SKM-1 (cell line): ENCODE measurements around the gene CTF1.
A peak's percentile ranks its signal among the peaks of the same experiment; 100 is the strongest.
"Not testable (repeated sequence)": the region's sequence is repeated elsewhere in the genome, so short reads cannot be mapped to it uniquely, and the experiment has no call there.

Source experiments
- DNase-seq: peaks from one replicate; lab custom pipeline; 2025; ENCODE audit not compliant: unreplicated experiment; lab: John Stamatoyannopoulos, UW

Gene CTF1, protein sequence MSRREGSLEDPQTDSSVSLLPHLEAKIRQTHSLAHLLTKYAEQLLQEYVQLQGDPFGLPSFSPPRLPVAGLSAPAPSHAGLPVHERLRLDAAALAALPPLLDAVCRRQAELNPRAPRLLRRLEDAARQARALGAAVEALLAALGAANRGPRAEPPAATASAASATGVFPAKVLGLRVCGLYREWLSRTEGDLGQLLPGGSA

DNA sequence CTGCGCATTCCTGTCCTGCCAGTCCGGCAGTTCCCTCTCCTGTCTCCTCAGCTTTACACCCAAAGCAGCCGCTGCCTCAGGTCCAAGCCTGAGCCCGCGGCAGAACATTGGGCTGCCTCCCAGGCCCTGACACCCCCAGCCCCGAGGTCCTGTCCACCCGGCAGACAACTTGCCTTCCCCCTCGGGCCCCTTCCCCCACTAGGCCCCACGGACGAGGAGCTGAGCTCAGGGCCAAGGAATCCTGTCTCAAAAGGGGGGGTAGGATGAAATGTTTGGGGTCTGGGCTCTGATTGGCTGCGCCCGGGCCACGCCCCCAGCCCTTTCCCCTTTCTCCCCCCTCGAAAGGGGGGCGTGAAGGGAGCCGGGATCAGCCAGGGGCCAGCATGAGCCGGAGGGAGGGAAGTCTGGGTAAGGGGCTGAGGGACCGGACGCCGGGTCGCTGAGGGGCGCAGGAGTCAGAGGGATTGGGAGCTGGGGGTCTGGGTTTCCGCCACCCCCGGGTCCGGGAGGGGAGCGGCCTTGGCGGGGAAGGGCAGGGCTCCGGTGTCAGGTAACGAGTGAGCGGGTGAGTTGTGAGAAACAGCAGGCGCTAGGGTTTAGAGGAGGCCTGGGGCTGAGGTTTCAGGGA, at the start of gene CTF1:
TSS of gene CTF1 (plus strand) at position 354 of the 628 bp plus-strand sequence. CDS start at position 384, 30 bp downstream.
- no peak for DNase-seq

DNA sequence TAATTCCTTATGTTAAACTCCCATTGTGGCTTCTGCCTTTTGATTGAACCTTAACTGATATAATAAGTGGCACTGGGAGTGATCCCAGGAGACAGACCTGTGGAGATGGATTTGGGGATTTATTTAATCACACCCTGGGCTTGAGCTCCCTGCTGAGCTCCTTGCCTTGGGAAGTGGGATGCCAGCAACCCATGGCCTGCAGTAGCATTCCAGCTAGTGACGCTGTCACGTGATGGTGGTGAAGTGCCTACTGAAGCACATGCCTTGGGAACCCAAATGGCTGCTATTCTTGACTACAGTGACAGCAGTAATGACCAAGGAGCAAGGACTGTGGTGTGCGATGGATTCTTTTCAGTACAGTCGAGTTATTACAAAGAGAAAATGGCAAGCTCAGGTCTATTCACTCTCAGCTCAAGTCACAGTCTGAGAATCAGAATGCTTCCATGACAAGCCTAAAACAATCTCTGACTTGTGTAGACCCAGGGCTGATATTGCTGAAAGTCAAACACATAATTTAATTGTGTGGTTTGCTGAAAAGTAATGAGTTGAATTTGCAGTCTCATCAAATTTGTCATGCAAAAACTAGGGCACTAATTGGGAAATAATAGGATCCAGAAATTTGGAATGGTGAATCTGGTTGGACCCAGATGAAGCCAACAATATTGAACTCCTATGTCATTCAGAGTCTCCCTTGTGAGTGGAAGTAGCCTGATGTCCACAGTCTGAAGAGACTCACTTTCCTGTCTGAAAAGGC, 49.6 kb upstream of the CTF1 start:
- DNase-seq, result no peak

DNA sequence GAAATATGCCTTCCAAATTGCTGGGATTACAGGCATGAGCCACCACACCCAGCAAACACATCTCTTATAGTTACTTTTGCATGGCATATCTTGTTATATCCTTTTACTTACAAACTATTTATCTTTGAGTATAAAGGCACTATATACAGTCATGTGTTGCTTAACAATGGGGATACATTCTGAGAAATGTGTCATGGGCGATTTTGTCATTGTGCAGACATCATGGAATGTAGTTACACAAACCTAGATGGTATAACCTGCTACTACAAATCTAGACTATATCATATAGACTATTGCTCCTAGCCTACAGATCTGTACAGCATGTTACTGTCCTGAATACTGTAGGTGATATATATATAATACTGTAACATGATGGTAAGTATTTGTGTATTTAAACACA, 46.2 kb upstream of the CTF1 start:
- no peak for DNase-seq

DNA sequence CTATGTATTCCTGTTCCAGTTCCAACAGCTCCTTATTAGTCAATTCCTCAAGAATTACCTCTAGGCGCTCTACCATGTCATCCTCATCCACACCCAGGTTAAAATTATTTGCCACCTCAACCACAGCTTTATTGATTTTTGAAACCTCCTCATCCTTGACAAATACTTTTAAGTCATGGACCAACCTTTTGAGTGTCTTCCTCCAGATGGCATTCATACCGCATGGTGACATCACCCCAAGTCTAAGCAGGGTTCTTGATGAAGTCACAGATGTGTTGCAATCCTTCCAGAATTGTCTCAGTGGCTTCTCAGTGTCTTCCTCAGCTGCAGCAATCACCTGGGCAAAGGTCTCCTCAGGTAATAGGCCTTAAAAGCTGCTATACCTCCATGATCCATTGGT, 42.7 kb upstream of the CTF1 start:
- DNase-seq, result no peak

DNA sequence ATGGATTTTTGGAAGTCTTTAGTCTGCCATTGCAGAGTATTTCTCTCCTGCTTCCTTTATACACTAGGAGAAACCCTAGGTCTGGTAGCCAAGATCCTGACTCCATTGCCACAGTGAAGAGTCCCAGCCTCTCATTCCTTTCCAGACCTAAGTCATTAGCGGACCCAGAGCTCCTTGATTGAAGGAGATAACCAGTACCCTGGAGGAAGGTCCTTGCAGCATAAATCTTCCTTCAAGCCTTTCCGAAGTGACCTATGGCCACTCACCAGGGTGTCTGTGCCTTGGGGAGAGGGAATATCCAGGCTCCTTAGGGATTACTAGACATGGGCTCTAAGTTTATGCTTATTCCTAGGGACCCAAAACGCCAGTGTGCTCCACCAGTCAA, 38.3 kb upstream of the CTF1 start:
- DNase-seq, result no peak

DNA sequence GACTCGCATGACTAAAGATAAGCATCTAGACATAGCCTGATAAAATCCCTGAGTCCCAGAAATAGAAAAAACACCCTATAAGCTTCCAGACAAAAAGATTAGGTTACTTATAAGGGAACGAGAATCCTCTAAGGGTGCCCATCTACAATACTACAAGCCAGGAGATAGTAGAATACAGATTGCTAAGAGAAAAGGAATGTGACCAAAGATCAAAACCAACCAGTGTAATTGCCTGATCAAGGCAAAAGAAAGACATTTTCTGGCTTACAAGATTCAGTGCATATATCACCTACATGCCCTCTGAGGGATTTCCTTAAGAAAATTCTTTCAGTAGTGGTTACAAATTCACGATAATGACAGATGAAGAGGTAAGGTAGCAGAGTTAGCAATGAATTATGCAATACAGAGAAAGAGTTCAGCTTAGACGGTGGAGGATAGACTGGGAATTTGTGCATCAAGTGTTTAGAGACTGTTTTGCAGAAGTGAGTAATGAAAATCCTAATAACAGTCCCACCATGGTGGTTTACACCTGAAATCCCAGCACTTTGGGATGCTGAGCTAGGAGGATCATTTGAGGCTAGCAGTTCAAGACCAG, 37.5 kb upstream of the CTF1 start:
- DNase-seq, result no peak

DNA sequence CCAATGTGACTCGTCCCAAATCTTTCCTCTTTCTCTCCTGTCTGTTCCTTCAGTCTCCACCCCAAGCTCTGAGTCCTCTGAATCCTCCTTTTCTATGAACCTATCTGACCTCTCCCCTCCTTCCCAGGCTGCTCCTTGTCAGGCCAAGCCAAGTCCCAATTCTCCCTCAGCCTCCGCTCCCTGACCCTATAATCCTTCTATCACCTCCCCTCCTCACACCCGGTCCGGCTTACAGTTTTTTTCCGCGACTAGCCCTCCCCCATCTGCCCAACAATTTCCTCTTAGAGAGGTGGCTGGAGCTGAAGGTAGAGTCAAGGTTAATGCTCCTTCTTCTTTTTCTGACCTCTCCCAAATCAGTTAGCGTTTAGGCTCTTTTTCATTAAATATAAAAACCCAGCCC, 35.7 kb upstream of the CTF1 start:
- not testable (repeated sequence) for DNase-seq

DNA sequence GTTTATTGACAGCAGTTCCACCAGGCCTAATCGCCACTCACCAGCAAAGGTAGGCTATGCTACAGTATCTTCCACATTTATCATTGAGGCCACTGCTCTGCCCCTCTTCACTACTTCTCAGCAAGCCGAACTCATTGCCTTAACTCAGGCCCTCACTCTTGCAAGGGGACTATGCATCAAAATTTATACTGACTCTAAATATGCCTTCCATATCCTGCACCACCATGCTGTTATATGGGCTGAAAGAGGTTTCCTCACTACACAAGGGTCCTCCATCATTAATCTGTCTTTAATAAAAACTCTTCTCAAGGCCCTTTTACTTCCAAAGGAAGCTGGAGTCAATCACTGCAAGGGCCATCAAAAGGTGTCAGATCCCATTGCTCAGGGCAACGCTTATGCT, 33.2 kb upstream of the CTF1 start:
- DNase-seq, result not testable (repeated sequence)

DNA sequence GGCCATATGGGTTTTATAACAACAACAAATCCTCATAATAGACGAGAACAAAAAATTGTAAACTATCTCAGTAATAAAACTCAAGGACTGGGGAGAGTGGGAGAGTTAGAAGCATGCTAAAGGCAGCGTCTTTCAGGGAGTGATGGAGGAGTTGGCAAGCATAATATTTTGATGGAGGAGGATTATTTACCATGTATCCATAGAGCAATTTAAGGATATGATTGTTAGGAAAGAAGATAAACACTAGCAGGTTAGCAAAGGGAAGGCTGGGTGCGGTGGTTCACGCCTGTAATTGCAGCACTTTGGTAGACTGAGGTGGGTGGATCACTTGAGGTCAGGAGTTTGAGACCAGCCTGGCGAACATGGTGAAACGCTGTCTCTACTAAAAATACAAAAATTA, 30.4 kb upstream of the CTF1 start:
- DNase-seq, result no peak

DNA sequence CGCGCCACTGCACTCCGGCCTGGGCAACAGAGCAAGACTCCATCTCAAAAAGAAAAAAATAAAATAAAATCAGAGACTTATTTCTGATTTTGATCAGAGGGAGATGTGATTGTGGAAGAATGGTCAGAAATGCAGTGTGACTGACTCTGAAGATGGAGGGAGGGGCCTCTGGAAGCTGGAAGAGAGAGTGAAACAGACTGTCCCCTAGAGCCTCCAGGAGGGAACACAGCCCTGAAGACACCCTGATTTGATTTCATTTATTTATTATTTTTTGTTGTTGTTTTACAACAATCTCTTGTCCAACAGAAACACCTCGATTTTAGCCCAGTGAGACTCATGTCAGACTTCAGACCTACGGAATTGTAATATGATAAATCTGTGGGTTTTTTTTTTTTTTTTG, 28.7 kb upstream of the CTF1 start:
- peak; percentile 40 for DNase-seq

DNA sequence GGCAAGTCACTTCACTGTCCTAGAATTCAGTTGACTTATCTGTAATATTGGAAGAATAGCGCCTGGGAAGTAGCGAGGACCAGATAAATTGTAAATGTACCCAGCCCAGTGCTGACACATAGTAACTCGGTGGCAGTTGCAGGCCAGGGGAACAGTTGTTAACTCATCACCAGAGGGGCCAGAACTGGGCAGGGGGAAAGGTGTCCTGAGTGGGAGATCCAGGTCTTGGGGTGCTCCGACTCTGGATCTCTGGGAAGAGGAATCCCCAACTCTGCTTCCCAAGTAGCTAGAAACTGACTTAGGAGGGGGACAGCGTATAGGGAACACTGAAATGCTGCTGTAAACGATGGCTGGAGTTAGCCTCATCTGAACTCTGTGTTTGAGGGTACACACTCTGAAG, 25.5 kb upstream of the CTF1 start:
- no peak for DNase-seq

DNA sequence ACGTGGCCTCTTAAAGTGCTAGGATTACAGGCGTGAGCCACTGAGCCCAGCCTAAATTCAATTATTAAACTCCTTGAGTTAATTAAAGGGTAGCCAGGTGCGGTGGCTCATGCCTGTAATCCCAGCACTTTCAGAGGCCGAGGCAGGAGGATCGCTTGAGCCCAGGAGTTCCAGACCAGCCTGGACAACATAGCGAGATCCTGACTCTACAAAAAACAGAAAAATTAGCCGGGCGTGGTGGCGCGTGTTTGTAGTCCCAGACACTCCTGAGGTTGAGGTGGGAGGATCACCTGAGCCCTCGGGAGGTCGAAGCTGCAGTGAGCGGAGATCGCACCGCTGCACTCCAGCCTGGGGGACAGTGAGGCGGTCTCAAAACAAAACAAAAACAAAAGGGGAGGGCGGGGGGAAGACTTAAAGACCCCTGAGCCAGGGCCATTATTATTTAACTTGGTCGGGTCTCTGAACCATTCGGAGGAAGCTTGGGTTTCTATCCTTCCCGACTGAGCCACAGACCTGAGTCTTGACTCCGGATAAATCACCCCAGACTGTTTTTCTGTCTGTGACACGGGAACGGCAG, 22.1 kb upstream of the CTF1 start:
- DNase-seq, result no peak

DNA sequence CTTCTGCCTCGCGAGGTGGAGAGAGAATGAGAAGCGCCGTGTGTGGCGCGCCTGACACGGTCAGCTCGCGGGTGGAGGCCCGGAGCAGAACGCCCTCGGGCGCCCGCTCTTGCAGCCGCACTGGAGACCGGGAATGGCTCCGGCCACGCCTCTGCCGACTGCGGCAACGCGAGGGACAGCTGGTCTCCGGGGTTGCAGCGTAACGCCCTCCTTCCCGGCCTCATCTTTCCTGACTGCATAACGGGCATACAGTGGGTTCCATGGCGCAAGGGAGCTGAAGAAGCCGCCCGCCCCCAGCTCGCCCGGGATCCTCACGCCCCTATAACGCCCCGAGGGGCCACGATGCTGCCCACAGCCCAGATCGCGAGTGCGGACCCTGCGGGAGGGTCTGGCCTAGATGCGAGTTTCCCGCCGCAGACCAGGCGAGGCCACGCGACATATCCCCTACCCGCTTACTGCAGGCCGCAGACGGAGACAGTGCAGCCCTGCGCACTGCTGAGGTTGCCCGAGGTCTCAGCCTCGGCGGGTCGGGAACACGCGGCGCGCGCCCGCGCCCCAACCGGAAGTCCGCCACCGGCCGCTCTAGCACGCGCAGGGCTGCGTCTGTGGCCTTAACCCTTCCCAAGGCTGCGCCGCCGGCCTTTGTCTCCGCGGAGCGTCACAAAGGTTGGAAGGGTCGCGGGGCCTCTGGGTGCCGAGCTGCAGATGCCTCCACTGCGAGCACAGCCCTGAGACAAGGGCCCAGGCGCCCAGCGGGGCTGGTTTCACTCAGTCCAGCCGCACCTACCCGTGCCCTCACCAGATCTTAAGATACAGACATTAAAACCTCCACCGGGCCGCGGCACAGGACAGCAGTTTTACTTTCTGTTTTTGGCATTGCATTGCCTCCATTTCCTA, 21.3 kb upstream of the CTF1 start:
- peak; percentile 67 for DNase-seq

DNA sequence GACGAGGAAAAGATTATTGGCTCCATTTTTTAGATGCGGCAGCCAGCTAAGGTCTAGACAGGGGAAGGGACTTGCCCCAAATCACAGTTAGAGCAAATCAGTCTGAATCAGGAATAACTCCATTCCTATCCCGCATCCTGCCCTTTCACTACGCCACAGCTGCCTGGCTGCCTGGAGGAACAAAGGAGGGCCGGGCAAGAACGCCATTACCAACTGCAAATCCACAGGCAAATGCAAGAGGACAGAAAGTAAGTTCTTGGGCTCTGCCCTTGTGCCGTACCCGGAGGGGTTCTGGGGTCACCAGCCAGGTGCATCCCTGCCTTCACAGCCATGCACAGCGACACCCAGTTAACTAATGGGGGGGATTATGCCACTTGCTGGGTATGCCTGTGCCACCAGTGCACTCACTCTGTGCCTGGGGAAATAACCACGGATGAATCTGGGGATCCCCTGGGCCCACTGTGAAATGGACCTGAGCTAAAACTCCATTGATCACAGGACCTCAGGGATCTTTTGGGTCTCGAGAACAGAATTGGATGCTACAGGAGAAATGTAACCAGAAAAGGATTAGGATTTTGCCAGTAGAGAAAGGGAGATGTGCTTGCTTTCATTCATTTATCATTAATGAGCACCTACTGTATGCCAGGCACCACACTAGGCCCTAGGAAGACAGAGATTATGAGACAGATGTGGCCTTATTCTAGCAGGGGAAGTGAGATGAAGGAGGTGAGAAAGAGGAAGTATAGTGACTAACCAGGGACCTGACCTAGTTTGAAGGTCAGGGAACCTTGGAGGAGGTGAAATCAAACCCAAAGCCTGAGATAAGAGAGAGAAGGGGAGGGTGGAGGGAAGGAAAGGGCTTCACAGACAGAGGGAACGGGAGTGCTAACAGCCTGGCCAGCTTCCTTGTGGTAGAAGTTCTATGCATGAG, 20.3 kb upstream of the CTF1 start:
- peak; percentile 56 for DNase-seq

DNA sequence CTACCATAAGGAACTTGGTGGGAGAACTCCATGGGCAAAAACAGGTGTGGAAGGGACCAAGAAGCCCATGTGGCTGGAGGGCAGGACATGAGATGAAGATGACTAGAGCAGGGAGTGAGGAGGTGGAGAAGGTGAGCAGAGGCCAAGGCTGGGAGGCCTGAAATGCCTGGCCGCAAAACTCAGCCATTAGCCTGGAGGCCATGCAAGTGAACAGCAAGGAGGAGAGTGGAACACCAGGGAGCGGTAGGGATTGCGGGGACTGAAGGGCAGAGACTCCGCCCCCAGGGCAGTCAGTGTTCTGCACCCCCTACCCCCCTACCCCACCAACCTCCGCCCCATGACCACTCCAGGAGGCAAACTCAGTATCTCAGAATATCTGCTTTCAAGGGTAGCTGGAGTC, 19.5 kb upstream of the CTF1 start:
- DNase-seq, result no peak

DNA sequence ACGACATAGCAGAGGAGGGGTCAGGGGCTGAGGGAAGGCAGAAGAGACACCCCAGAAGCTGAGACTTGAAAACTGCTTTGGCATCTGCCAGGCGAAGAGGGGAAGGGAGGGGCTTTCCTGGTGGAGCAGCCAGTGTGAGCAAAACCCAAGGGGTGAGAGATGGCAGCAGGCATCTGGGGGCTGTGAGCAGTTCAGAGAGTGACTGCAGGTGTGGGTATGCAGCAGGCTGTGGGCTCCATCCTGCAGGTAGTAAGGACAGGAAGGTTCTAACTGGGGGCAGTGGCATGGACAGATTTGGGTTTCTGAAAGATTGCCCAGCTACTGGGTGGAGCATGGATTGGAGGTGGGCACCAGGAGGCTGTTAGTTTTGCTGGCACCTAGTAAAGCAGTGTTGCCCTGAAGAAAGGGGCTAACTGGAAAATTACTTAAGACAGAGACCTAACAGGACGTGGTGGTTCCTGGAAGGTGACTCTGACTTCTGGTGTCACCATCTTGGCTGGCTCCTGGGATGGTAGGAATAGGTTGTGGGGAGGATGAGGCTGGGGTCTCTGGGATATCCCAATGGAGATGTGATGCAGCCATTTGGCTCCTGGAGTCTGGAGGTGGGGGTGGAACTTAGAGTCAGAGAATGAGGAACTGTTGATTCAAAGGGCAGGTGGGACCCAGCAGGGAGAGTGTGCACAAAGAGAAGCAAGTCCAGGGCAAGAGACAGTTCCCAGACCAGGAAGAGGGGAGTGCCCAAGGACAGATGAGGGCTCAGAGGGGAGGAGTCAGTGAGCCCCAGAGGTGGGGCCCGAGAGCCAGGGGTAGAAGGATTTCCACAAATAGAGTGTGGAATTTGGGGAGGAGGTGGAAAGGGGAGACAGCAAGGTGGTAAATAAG, 13.7 kb upstream of the CTF1 start:
- DNase-seq, result no peak

DNA sequence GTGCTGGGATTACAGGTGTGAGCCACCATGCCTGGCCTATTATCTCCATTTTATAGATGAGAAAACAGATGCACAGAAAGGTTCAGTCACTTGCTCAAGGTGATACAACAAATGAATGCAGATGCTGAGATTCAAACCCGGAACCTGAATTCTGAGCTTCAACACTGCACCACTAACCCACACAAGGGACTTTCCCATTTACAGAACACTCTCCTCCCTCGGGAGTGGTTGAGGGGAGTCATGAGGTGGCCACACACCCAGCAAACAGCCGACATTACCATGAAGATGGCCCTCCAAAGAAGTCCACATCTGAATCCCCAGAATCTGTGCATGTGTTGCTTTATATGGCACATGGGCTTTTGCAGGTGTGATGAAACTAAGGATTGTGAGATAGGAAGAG, 11.7 kb upstream of the CTF1 start:
- DNase-seq, result no peak

DNA sequence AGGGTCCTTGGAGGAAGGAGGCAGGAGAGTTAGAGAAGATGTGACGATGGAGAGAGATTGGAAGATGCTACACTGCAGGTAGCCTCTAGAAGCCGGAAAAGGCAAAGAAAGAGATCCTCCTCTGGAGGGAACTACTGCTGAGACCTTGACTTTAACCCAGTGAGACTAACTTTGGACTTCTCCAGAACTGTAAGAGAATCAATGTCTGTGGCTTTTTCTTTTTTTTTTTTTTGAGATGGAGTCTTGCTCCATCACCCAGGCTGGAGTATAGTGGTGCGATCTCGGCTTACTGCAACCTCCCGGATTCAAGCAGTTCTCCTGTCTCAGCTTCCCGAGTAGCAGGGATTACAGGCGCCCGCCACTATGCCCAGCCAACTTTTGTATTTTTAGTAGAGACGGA, 11.2 kb upstream of the CTF1 start:
- DNase-seq, result no peak

DNA sequence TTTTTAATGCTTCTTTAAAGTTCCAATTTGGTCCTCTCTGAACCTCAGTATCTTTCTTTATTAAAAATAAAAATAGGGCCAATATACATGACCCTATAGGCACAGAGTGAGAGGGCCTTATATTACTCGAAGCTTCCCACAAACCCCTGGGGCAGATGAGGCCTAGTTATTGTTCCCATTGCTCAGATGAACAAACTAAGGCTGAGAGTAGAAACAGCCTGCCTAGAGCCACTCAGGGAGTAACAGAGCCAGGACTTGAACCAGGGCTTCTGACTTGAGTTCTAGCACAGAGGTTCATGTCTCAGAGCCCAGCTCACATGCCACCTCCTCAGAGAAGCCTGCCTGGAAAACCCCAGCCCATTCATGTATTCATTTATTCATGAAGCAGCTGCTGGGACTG, 10.3 kb upstream of the CTF1 start:
- no peak for DNase-seq
